K562 (cell line): ENCODE data around the gene TESMIN. TPM values are rescaled to one million over a fixed set of nuclear protein-coding genes. Genes with fewer than 3 reads are reported as not detected.

ENCODE experiments used
- BRCA1 ChIP-seq, 2 experiments: fragments of 450-650 bp in 1 of 2; sonication (generic) in 1 of 2; formaldehyde crosslinking in 1 of 2; IDR thresholded peaks; 2 replicates each; pipeline versions ENCODE4 v1.5.0 to v1.6.1; 2017 to 2020; ENCODE audit warnings: mild to moderate bottlenecking in 1 of 2, missing genetic modification reagents in 1 of 2
- C11orf30 ChIP-seq: fragments of 450-650 bp; IDR thresholded peaks from 2 replicates; pipeline ENCODE4 v1.6.1; 2016; ENCODE audit warnings: low read depth, mild to moderate bottlenecking
- MAFK ChIP-seq: IDR thresholded peaks from 2 replicates; pipeline ENCODE4 v1.6.1; 2011; ENCODE audit warnings: low read length, improper control_type of control experiment
- NELFE ChIP-seq: IDR thresholded peaks from 2 replicates; pipeline ENCODE4 v1.6.1; 2011; ENCODE audit warnings: mild to moderate bottlenecking; ENCODE audit not compliant: insufficient read depth, insufficient read length
- TCF7L2 ChIP-seq: fragments of 150-350 bp; IDR thresholded peaks from 2 replicates; pipeline ENCODE4 v1.6.1; 2016; ENCODE audit warnings: low read depth, mild to moderate bottlenecking, low read length, moderate library complexity
- ZNF124 ChIP-seq: sonication (generic); formaldehyde crosslinking; IDR thresholded peaks from 2 replicates; pipeline ENCODE4 v1.8.1; 2022; ENCODE audit warnings: missing genetic modification reagents
- ZNF263 ChIP-seq: sonication (generic); formaldehyde crosslinking; IDR thresholded peaks from 2 replicates; pipeline ENCODE4 v1.8.0; 2022; ENCODE audit warnings: mild to moderate bottlenecking, missing genetic modification reagents, borderline replicate concordance
- ZNF316 ChIP-seq: fragments of 450-650 bp; IDR thresholded peaks from 2 replicates; pipeline ENCODE4 v1.6.1; 2016
- ZNF324 ChIP-seq: fragments of 250-450 bp; sonication (Bioruptor Pico); IDR thresholded peaks from 2 replicates; pipeline ENCODE4 v1.4.0; 2020; ENCODE audit warnings: mild to moderate bottlenecking
- polyA plus RNA-seq, 8 experiments: library from polyadenylated mRNA; depleted of rRNA in 4 of 8; stranded (reverse) in 5 of 8; unstranded in 3 of 8; fragments of >200 nt; fragmentation: Nextera tagmentation in 2 of 8; fragmentation: Illumina TruSeq in 1 of 8; extraction: Ambion mirVana in 2 of 8; extraction: Trizol in 1 of 8; gene quantifications; 2 replicates each; pipeline versions ENCODE4 v1.2.1 to v1.2.3, GENCODE V29; 2011 to 2014; ENCODE audit warnings: inconsistent platforms in 1 of 8, missing spikeins in 1 of 8
- total RNA-seq, 7 experiments: library from RNA; depleted of rRNA in 6 of 7; stranded (reverse); fragments of >200 nt in 6 of 7; fragmentation: Illumina TruSeq in 2 of 7; extraction: Trizol in 2 of 7; gene quantifications; 2 replicates each; pipeline versions ENCODE4 v1.2.1 to v1.2.3, GENCODE V29; 2011 to 2021; ENCODE audit warnings: low replicate concordance in 1 of 7
- TF ChIP-seq, protein P1 (sequence below): fragments of 200-800 bp; sonication (Bioruptor generic); IDR thresholded peaks from 2 replicates; pipeline ENCODE4 v1.6.1; 2017; ENCODE audit warnings: missing genetic modification characterization, missing compliant biosample characterization
- TF ChIP-seq, protein P2 (sequence below): sonication (generic); formaldehyde crosslinking; IDR thresholded peaks from 2 replicates; pipeline ENCODE4 v1.8.1; 2023; ENCODE audit warnings: mild to moderate bottlenecking, missing genetic modification reagents
- TF ChIP-seq, protein P3 (sequence below): fragments of 450-650 bp; formaldehyde crosslinking; IDR thresholded peaks from 2 replicates; pipeline ENCODE4 v1.4.0; 2022; ENCODE audit warnings: missing genetic modification characterization

TESMIN gene
- total and polyA plus RNA-seq, 9 of the 15 experiments (the other 6 are each of a cell fraction or from before 2014, with no cell fraction given) = 8.9 to 50.5 (median 15.0) TPM

DNA sequence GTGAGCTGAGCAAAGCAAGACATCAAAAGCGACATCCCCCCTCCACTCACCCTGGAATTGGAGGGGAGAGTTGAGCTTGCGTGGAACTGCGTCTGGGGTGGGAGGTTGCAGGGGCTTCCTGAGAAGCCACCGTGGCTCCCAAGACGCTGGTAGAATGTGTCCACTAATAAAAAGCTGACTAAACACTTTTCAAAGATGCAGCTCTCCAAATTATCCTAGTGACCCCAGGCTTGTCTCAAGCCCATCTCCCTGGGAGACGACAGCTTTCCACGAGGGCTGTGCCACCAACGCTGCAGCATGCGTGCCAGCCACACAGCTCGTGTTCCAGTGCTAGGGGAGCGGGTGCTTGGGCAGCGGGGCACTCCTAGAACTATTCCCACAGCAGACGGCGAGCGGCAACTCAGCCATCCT lies 73.3 kb downstream of the TESMIN start (continued):
- TF ChIP-seq, protein P1, sequence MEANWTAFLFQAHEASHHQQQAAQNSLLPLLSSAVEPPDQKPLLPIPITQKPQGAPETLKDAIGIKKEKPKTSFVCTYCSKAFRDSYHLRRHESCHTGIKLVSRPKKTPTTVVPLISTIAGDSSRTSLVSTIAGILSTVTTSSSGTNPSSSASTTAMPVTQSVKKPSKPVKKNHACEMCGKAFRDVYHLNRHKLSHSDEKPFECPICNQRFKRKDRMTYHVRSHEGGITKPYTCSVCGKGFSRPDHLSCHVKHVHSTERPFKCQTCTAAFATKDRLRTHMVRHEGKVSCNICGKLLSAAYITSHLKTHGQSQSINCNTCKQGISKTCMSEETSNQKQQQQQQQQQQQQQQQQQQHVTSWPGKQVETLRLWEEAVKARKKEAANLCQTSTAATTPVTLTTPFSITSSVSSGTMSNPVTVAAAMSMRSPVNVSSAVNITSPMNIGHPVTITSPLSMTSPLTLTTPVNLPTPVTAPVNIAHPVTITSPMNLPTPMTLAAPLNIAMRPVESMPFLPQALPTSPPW = no peak
- peak; percentile 94 for TF ChIP-seq ZNF316
- TF ChIP-seq, protein P2, sequence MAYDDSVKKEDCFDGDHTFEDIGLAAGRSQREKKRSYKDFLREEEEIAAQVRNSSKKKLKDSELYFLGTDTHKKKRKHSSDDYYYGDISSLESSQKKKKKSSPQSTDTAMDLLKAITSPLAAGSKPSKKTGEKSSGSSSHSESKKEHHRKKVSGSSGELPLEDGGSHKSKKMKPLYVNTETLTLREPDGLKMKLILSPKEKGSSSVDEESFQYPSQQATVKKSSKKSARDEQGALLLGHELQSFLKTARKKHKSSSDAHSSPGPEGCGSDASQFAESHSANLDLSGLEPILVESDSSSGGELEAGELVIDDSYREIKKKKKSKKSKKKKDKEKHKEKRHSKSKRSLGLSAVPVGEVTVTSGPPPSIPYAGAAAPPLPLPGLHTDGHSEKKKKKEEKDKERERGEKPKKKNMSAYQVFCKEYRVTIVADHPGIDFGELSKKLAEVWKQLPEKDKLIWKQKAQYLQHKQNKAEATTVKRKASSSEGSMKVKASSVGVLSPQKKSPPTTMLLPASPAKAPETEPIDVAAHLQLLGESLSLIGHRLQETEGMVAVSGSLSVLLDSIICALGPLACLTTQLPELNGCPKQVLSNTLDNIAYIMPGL (CRISPR knock-in tag) = no peak
- peak; percentile 90 for TF ChIP-seq C11orf30
- no peak for TF ChIP-seq BRCA1 (IDR thresholded peaks at IDR 0.05)
- no peak for TF ChIP-seq BRCA1 (CRISPR knock-in tag; IDR thresholded peaks at IDR 0.05)
- TF ChIP-seq ZNF324 (CRISPR knock-in tag) = no peak
- no peak for TF ChIP-seq ZNF124 (CRISPR knock-in tag)
- no peak for TF ChIP-seq TCF7L2
- no peak for TF ChIP-seq NELFE
- no peak for TF ChIP-seq ZNF263 (CRISPR knock-in tag)
- TF ChIP-seq MAFK = peak; percentile 87
- TF ChIP-seq, protein P3, sequence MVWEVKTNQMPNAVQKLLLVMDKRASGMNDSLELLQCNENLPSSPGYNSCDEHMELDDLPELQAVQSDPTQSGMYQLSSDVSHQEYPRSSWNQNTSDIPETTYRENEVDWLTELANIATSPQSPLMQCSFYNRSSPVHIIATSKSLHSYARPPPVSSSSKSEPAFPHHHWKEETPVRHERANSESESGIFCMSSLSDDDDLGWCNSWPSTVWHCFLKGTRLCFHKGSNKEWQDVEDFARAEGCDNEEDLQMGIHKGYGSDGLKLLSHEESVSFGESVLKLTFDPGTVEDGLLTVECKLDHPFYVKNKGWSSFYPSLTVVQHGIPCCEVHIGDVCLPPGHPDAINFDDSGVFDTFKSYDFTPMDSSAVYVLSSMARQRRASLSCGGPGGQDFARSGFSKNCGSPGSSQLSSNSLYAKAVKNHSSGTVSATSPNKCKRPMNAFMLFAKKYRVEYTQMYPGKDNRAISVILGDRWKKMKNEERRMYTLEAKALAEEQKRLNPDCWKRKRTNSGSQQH = no peak
